ENCODE results near the gene OTUB2.
A peak's percentile ranks its signal among the peaks of the same experiment; 100 is the strongest.

The OTUB2 gene

DNA sequence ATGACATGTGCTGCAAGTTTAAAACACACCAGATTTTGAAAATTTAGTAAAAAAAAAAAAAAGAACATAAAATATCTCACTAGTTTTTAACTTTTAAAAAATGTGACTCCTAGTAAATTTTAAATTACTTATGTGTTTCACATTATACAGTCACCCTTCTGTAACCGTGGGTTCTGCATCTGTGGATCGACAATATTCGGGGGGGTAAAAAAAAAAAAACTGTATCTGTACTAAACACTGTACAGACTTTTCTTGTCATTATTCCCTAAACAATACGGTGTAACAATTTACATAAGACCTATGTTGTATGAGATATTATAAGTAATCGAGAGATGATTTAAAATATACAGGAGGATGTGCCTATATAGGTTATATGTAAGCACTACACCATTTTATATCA lies 51.7 kb downstream of the OTUB2 start:
- peaks cover 12% of the 10 kb centered on the region for H3K36me3 ChIP-seq (ENCODE audit: control insufficient read depth, insufficient read depth, low read length)
- peaks cover 10% of the 10 kb centered on the region for H3K4me1 ChIP-seq (ENCODE audit: control insufficient read depth, insufficient read depth, low read length)
- no peak overlapping the region for H3K9ac ChIP-seq (ENCODE audit: low read depth, low read length)

DNA sequence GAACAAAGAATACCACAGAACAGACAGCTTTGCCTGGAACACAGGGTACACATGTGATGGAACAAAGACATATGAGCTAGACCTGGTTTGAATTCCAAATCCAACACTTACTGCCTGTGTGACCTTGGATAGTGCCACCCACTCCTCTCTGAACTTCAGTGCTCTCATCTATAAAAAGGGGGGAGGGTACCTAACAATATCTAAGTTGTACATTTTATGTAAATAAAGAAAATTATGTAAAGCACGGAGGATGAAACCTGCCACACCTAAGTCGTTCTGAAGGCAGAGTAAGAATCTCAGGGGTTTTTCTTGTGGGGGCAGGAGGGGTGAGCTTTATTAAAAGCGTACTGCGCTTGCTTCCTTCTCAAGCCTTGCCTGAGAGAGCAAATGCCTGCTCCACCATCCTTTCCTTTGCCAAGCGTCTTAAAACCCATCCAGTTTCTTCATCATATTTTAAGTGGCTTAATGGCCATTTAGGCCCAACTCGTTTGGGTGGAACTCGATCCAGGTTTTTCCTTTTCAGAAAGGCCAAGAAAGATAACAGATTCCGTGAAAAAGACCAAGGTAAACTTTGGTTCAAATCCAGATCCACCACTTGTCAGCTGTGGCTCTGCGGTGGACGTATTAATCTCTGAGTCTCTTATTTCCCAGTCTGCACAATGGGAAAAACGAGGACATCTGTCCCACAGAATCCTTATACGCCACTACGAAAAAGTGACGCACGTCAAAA lies 53.9 kb downstream of the OTUB2 start:
- Histone ChIP-seq H3K9me3 (ENCODE audit: control insufficient read depth, insufficient read depth, low read length) (no peaks in the 10 kb centered on the region), H3K9ac (ENCODE audit: low read depth, low read length) (peak overlapping the region; percentile 86)

More for the DNA sequence above, 51.7 kb downstream of the OTUB2 start:
- Histone ChIP-seq H3K4me3 (ENCODE audit: low read depth, low read length) (no peak overlapping the region), H3K27me3 (ENCODE audit: control insufficient read depth, insufficient read depth, low read length) (no peaks in the 10 kb centered on the region), H3K9me3 (ENCODE audit: control insufficient read depth, insufficient read depth, low read length) (no peaks in the 10 kb centered on the region)

DNA sequence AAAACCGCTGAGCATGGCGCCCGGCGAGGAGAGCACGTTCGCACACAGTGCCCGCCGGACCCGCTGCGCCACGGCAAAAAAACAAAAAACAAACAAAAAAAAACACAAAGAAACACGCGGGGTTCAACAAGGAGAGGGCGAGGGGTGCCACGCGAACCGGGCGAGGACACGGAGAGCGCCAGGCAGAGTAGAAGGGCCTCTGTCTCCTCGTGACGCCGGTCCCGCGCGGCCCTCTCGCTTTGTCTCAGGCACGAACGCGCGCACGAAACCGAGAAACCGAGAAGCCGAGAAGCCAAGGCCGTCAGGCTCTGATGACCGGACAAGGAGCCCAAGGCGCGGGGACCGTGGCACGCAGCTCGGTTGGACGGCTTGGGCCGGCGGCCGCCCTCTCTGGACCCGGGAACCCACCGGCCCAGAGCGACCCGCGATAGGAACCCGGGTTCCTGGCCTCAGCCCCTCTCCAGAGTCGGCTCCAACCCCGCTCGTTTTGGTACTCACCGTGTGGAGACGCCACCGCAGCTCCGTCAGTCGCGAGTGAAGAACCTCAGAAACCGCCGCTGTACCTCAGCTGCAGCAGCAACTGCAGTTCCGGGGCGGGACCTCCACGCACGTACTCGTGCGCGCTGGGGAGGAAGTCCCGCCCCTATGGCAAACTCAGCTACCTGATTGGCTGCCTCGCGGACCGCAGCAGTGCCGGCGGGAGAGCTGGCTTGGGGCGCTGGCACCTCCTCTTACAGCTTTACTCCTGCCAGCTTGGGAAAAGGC lies 54.7 kb downstream of the OTUB2 start, which contains the start of the genes DDX24 and IFI27L1:
DDX24 (minus strand) TSS at position 582 of the 765 bp plus-strand sequence. CDS start 1,460 bp downstream, outside the sequence.
IFI27L1 (plus strand) TSS at position 690 of the 765 bp plus-strand sequence. CDS start 15,628 bp downstream, outside the sequence.
- Histone ChIP-seq H3K9ac (ENCODE audit: low read depth, low read length) (peak within 1 kb of the TSS; percentile 86), H3K27me3 (ENCODE audit: control insufficient read depth, insufficient read depth, low read length) (no peaks in the 10 kb centered on the region), H3K36me3 (ENCODE audit: control insufficient read depth, insufficient read depth, low read length) (peaks cover 12% of the 10 kb centered on the region), H3K4me1 (ENCODE audit: control insufficient read depth, insufficient read depth, low read length) (peaks cover 10% of the 10 kb centered on the region), H3K9me3 (ENCODE audit: control insufficient read depth, insufficient read depth, low read length) (no peaks in the 10 kb centered on the region), H3K4me3 (ENCODE audit: low read depth, low read length) (peak within 1 kb of the TSS; percentile 61)

More for the DNA sequence above, 53.9 kb downstream of the OTUB2 start:
- H3K4me3 ChIP-seq (ENCODE audit: low read depth, low read length) = peak overlapping the region; percentile 61
- peaks cover 10% of the 10 kb centered on the region for H3K4me1 ChIP-seq (ENCODE audit: control insufficient read depth, insufficient read depth, low read length)
- H3K36me3 ChIP-seq (ENCODE audit: control insufficient read depth, insufficient read depth, low read length) = peaks cover 12% of the 10 kb centered on the region
- H3K27me3 ChIP-seq (ENCODE audit: control insufficient read depth, insufficient read depth, low read length) = no peaks in the 10 kb centered on the region

DNA sequence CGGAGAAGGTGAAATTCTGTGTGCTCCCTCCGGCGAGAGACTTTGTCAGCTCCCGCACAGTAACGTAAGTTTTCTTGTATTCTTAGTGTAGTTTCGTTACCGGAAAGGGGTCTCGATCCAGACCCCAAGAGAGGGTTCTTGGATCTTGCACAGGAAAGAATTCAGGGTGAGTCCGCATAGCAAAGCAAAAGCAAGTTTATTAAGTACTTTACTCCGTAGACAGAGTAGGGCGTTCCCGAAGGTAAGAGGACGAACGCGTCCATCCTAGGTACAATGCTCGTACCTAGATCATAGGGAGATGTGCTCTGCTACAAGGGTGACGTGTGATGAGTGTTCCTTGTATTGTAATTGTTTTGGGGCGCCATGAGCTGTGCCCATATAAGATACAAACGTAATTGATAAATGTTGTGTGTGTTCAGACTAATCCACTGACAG lies 55.3 kb downstream of the OTUB2 start:
- H3K4me3 ChIP-seq (ENCODE audit: low read depth, low read length) = peak overlapping the region; percentile 61
- no peaks in the 10 kb centered on the region for H3K27me3 ChIP-seq (ENCODE audit: control insufficient read depth, insufficient read depth, low read length)
- H3K4me1 ChIP-seq (ENCODE audit: control insufficient read depth, insufficient read depth, low read length) = peaks cover 10% of the 10 kb centered on the region
- H3K9ac ChIP-seq (ENCODE audit: low read depth, low read length) = peak overlapping the region; percentile 13
- H3K9me3 ChIP-seq (ENCODE audit: control insufficient read depth, insufficient read depth, low read length) = no peaks in the 10 kb centered on the region
- peaks cover 12% of the 10 kb centered on the region for H3K36me3 ChIP-seq (ENCODE audit: control insufficient read depth, insufficient read depth, low read length)

DNA sequence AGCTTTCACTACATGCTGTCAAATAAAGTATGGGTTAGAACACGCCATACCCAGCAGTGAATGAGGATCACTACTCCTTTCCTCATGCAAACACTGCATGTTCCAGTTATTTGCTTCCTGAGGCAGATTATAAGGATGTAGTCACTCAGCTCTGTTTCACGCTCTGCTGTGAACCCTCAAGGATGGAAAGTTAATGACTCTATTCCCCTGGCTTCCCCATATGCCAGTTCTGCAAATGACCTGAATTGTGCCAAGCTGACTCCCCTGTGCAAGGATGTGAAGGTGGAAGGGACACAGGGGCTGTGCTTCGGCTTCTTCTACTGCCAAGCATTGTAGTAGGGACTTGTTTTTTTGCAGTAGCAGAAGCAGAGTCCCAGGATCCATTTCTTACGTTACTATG lies 61.8 kb downstream of the OTUB2 start:
- Histone ChIP-seq H3K9ac (ENCODE audit: low read depth, low read length) (no peak overlapping the region), H3K9me3 (ENCODE audit: control insufficient read depth, insufficient read depth, low read length) (no peaks in the 10 kb centered on the region), H3K4me1 (ENCODE audit: control insufficient read depth, insufficient read depth, low read length) (no peaks in the 10 kb centered on the region), H3K36me3 (ENCODE audit: control insufficient read depth, insufficient read depth, low read length) (no peaks in the 10 kb centered on the region), H3K27me3 (ENCODE audit: control insufficient read depth, insufficient read depth, low read length) (no peaks in the 10 kb centered on the region), H3K4me3 (ENCODE audit: low read depth, low read length) (no peak overlapping the region)

DNA sequence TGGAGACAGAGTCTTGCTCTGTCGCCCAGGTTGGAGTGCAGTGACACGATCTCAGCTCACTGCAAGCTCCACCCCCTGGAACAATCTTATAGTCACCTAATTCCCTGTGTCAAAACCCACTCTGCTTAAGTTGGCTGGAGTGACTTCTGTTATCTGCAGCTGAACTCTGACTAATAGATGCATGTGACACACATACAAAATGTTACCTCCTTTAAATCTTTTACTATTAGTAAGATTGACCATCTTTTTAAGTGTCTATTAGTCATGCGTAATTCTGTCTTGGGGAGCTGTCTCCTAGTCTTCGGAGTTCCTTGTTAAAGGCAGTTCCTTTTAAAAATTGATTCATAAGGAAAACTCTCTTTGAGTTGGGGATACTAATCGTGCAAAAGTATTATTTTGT lies 62.4 kb downstream of the OTUB2 start:
- Histone ChIP-seq H3K4me1 (ENCODE audit: control insufficient read depth, insufficient read depth, low read length) (no peaks in the 10 kb centered on the region), H3K9me3 (ENCODE audit: control insufficient read depth, insufficient read depth, low read length) (no peaks in the 10 kb centered on the region), H3K4me3 (ENCODE audit: low read depth, low read length) (no peak overlapping the region), H3K36me3 (ENCODE audit: control insufficient read depth, insufficient read depth, low read length) (no peaks in the 10 kb centered on the region), H3K9ac (ENCODE audit: low read depth, low read length) (no peak overlapping the region), H3K27me3 (ENCODE audit: control insufficient read depth, insufficient read depth, low read length) (no peaks in the 10 kb centered on the region)

DNA sequence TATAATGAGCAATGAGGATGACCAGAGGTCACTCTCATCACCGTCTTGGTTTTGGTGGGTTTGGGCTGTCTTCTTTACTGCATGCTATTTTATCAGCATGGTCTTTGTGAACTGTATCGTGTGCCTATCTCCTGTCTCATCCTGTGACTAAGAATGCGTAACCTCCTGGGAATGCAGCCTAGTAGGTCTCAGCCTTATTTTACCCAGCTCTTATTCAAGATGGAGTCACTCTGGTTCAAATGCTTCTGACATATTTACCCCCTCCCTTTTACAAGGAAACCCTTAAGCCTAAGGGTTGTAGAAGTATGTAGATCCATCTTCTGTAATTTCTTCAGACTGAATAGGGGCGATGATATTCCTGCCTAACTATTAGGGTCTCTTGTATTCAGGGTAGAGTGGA lies 63.3 kb downstream of the OTUB2 start:
- no peak overlapping the region for H3K4me3 ChIP-seq (ENCODE audit: low read depth, low read length)
- no peak overlapping the region for H3K9ac ChIP-seq (ENCODE audit: low read depth, low read length)
- no peaks in the 10 kb centered on the region for H3K9me3 ChIP-seq (ENCODE audit: control insufficient read depth, insufficient read depth, low read length)
- H3K36me3 ChIP-seq (ENCODE audit: control insufficient read depth, insufficient read depth, low read length) = no peaks in the 10 kb centered on the region
- H3K27me3 ChIP-seq (ENCODE audit: control insufficient read depth, insufficient read depth, low read length) = no peaks in the 10 kb centered on the region
- H3K4me1 ChIP-seq (ENCODE audit: control insufficient read depth, insufficient read depth, low read length) = no peaks in the 10 kb centered on the region

DNA sequence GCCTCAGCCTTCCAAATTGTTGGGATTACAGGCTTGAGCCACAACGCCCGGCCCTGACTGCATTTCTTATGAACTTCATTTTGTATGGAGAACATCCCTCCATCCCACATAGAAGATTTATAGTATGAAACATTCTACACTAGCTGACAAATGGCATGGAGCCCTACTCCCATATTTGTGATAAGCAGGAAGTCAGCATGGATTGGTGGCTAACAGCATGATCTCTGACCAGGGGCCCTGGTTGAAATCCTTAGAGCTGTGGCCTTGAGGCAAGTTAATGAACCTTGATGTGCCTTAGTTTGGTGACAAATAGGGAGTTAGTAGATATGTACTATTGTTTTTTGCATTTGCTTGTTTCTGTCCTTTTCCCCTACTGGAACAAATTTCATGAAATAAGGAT lies 67.3 kb downstream of the OTUB2 start:
- no peaks in the 10 kb centered on the region for H3K36me3 ChIP-seq (ENCODE audit: control insufficient read depth, insufficient read depth, low read length)

DNA sequence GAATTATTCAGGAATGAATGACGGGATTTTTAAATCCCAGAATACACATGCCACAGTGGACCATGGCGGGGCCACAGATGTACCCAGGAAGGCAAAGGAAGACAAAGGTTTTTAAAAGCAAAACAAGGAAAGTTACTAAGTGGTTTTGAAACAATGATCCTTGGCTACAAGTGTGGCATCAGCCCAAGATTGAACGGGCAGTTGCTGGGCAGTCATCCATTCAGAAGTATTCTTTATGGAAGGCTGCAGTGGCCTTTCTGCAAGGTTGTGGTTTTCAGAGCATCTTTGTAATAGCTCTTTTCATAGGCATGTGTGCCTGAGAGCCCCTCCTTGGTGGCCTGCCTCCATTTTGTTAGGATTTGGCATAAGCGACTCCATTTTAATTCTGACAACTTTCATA lies 71.0 kb downstream of the OTUB2 start:
- H3K9me3 ChIP-seq (ENCODE audit: control insufficient read depth, insufficient read depth, low read length) = no peaks in the 10 kb centered on the region
- H3K4me3 ChIP-seq (ENCODE audit: low read depth, low read length) = no peak overlapping the region
- no peaks in the 10 kb centered on the region for H3K4me1 ChIP-seq (ENCODE audit: control insufficient read depth, insufficient read depth, low read length)
- H3K36me3 ChIP-seq (ENCODE audit: control insufficient read depth, insufficient read depth, low read length) = no peaks in the 10 kb centered on the region
- no peak overlapping the region for H3K9ac ChIP-seq (ENCODE audit: low read depth, low read length)
- no peaks in the 10 kb centered on the region for H3K27me3 ChIP-seq (ENCODE audit: control insufficient read depth, insufficient read depth, low read length)

More for the DNA sequence above, 67.3 kb downstream of the OTUB2 start:
- H3K9ac ChIP-seq (ENCODE audit: low read depth, low read length) = no peak overlapping the region
- no peak overlapping the region for H3K4me3 ChIP-seq (ENCODE audit: low read depth, low read length)
- no peaks in the 10 kb centered on the region for H3K27me3 ChIP-seq (ENCODE audit: control insufficient read depth, insufficient read depth, low read length)
- H3K4me1 ChIP-seq (ENCODE audit: control insufficient read depth, insufficient read depth, low read length) = no peaks in the 10 kb centered on the region
- no peaks in the 10 kb centered on the region for H3K9me3 ChIP-seq (ENCODE audit: control insufficient read depth, insufficient read depth, low read length)

All from iPS-15b (cell line).